Measurements from ENCODE around the gene SLC25A2. TPM values are rescaled to one million over a fixed set of nuclear protein-coding genes. Genes with fewer than 3 reads are reported as not detected.
"Not testable (repeated sequence)": the region's sequence is repeated elsewhere in the genome, so short reads cannot be mapped to it uniquely, and the experiment has no call there.

SLC25A2 gene
- 1 to 10 TPM in 1 of 5 donors, under 1 TPM in 1, not detected in 3; 0.43 to 4.8 TPM for total RNA-seq
- polyA plus RNA-seq: not detected
- long read RNA-seq, donor 1, partial matches to known transcripts: 0 of 1 reads
- long read RNA-seq, donor 1, other reads (novel, unspliced or antisense): 0 of 1 reads
- long read RNA-seq, donor 2: 0 reads
- long read RNA-seq, donor 3: 0 reads
- long read RNA-seq, donor 4: 0 reads
- long read RNA-seq, donor 5: 0 reads
- long read RNA-seq, donor 6: 0 reads
- long read RNA-seq, donor 7: 0 reads
- long read RNA-seq, donor 8: 0 reads
- long read RNA-seq, donor 9: 0 reads
- long read RNA-seq, donor 10: 0 reads

- 47 to 65% (median 57%) methylated on average over 20 to 36 of the region's 36 CpGs for WGBS, 5 donors
- no peak for DNase-seq
- Histone ChIP-seq H3K36me3 (peaks cover 0 to 32% (median 4%) of the 10 kb centered on the region in 4 donors), H3K4me3 (no peak within 1 kb of the TSS), H3K27me3 (no peaks in the 10 kb centered on the region), H3K4me1 (no peaks in the 10 kb centered on the region), H3K27ac (no peak within 1 kb of the TSS), H3K9me3 (peaks cover 49 to 100% (median 92%) of the 10 kb centered on the region in 4 donors)
- TF ChIP-seq POLR2AphosphoS5 (IDR thresholded peaks at IDR 0.05) (no peak), POLR2A (IDR thresholded peaks at IDR 0.05) (no peak), EP300 (IDR thresholded peaks at IDR 0.05) (no peak)
- TF ChIP-seq, protein P1, sequence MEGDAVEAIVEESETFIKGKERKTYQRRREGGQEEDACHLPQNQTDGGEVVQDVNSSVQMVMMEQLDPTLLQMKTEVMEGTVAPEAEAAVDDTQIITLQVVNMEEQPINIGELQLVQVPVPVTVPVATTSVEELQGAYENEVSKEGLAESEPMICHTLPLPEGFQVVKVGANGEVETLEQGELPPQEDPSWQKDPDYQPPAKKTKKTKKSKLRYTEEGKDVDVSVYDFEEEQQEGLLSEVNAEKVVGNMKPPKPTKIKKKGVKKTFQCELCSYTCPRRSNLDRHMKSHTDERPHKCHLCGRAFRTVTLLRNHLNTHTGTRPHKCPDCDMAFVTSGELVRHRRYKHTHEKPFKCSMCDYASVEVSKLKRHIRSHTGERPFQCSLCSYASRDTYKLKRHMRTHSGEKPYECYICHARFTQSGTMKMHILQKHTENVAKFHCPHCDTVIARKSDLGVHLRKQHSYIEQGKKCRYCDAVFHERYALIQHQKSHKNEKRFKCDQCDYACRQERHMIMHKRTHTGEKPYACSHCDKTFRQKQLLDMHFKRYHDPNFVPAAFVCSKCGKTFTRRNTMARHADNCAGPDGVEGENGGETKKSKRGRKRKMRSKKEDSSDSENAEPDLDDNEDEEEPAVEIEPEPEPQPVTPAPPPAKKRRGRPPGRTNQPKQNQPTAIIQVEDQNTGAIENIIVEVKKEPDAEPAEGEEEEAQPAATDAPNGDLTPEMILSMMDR (IDR thresholded peaks at IDR 0.05): no peak
- intact Hi-C loops (cut with DNase I; ENCODE audit: low total_unique reads): no loop called here
These were observed at the start of gene SLC25A2 for GRCh38 chr5:141303756-141304155. Gene SLC25A2 (minus strand): TSS chr5:141304049. CDS start chr5:141303865, 184 bp downstream.

- Histone ChIP-seq H3K4me3 (no peak overlapping the region), H3K27me3 (peaks cover 0 to 71% (median 5%) of the 10 kb centered on the region in 3 donors), H3K36me3 (peaks cover 0 to 8% (median 0%) of the 10 kb centered on the region in 4 donors), H3K9me3 (peaks cover 31 to 97% (median 86%) of the 10 kb centered on the region in 4 donors), H3K27ac (no peak overlapping the region), H3K4me1 (no peaks in the 10 kb centered on the region)
- intact Hi-C loops (cut with DNase I; ENCODE audit: low total_unique reads): no loop called here
- WGBS, 5 donors: 30 to 56% (median 38%) methylated on average over 6 to 34 of the region's 36 CpGs
- TF ChIP-seq POLR2AphosphoS5 (IDR thresholded peaks at IDR 0.05) (no peak), POLR2A (IDR thresholded peaks at IDR 0.05) (no peak), EP300 (IDR thresholded peaks at IDR 0.05) (no peak)
- TF ChIP-seq, protein P1 (IDR thresholded peaks at IDR 0.05): no peak
- DNase-seq: no peak
These were observed 47.7 kb upstream of the SLC25A2 start for GRCh38 chr5:141351591-141351990.

DNA sequence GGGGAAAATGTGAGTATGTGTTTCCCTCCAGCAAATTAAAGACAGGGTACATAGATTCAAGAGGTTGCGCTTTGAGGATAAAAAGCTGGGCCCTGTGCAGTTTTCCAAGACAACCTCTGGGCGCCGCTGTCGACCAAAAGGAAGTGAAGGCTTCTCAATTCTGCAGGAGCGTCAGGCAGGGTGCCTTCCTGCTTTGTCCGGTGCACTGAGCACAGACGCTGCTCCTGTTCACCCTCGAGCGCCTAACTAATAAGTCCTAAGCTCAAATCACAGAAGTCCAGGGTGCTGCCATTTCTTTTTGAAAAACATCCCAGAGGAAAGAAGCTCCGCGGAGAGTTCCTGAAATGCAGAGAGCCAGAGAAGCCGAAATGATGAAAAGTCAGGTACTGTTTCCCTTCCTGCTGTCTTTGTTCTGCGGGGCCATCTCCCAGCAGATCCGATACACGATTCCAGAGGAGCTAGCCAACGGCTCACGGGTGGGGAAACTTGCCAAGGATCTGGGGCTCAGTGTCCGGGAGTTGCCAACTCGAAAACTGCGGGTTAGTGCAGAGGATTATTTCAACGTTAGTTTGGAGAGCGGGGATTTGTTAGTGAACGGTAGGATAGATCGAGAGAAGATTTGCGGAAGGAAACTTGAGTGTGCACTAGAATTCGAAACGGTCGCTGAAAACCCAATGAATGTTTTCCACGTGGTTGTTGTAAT, 46.2 kb upstream of the SLC25A2 start, which contains the start of gene PCDHGB1:
PCDHGB1 (plus strand) TSS at position 183 of the 703 bp plus-strand sequence; CDS start at position 345, 162 bp downstream.
- peaks cover 23 to 95% (median 86%) of the 10 kb centered on the region in 4 donors for H3K9me3 ChIP-seq
- intact Hi-C loops (cut with DNase I; ENCODE audit: low total_unique reads): no loop called here
- H3K36me3 ChIP-seq: peaks cover 0 to 8% (median 0%) of the 10 kb centered on the region in 4 donors
- TF ChIP-seq EP300 (IDR thresholded peaks at IDR 0.05) (no peak), POLR2A (IDR thresholded peaks at IDR 0.05) (no peak), POLR2AphosphoS5 (IDR thresholded peaks at IDR 0.05) (no peak)
- TF ChIP-seq, protein P1 (IDR thresholded peaks at IDR 0.05): no peak
- no peak within 1 kb of the TSS for H3K27ac ChIP-seq
- H3K27me3 ChIP-seq: peaks cover 0 to 67% (median 4%) of the 10 kb centered on the region in 3 donors
- DNase-seq: peak in 1 of 2 donors; percentile 40
- no peak within 1 kb of the TSS for H3K4me3 ChIP-seq
- 21 to 28% (median 26%) methylated on average over 29 of the region's 29 CpGs for WGBS, 5 donors
- H3K4me1 ChIP-seq: no peaks in the 10 kb centered on the region

- Histone ChIP-seq H3K27me3 (peaks cover 0 to 63% (median 12%) of the 10 kb centered on the region in 3 donors), H3K9me3 (peaks cover 28 to 98% (median 94%) of the 10 kb centered on the region in 4 donors)
- DNase-seq; H3K4me1 ChIP-seq; H3K4me3 ChIP-seq; H3K36me3 ChIP-seq; intact Hi-C loops (cut with DNase I; ENCODE audit: low total_unique reads); H3K27ac ChIP-seq: not testable (repeated sequence)
- WGBS, 5 donors: 42 to 48% (median 46%) methylated on average over 13 to 25 of the region's 35 CpGs
These were observed 42.2 kb upstream of the SLC25A2 start for GRCh38 chr5:141346017-141346416.

Measured in stomach (tissue), 19 donors.